ENCODE results near the gene VAMP4.

VAMP4 gene

DNA sequence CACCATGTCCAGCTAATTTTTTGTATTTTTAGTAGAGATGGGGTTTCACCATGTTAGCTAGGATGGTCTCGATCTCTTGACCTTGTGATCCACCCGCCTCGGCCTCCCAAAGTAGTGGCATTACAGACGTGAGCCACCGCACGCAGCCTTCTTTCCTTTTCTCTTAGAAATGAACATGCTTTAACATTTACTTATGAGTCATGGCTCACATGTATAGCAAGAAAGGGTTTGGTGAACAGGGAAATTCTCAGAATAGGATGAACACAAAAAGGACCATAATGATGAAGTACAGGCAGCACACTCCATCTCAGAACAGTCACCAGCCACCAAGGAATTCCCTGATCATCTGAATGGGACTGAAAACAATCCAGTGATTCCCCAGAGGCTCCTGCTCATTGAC lies 9.4 kb upstream of the VAMP4 start:
- Histone ChIP-seq H3K4me3 (ENCODE audit: low read depth, low read length) (no peak overlapping the region), H3K9me3 (ENCODE audit: control insufficient read depth, insufficient read depth, low read length) (no peaks in the 10 kb centered on the region), H3K9ac (ENCODE audit: low read depth, low read length) (no peak overlapping the region), H3K27ac (ENCODE audit: low read depth, low read length) (no peak overlapping the region), H3K27me3 (ENCODE audit: control insufficient read depth, insufficient read depth, low read length) (no peaks in the 10 kb centered on the region), H3K4me1 (ENCODE audit: control insufficient read depth, insufficient read depth, low read length) (peaks cover 16% of the 10 kb centered on the region), H3K36me3 (ENCODE audit: control insufficient read depth, insufficient read depth, low read length) (no peaks in the 10 kb centered on the region)

DNA sequence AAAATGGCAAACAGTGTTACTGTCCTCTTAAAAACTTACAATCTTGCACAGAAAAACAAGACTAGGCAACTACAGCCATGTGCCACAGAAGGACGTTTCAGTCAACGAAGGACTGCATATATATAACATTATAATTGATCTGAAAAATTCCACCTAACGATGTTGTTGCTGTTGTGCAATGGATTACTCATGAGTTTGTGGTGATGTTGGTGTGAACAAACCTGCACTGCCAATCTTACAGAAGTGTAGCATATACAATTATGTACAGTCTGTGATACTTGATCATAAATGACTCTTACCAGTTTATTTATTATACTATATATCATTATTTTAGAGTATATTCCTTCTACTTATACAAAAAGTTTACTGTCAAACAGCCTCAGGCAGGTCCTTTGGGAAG lies 6.8 kb upstream of the VAMP4 start:
- H3K9ac ChIP-seq (ENCODE audit: low read depth, low read length): no peak overlapping the region
- H3K4me3 ChIP-seq (ENCODE audit: low read depth, low read length): no peak overlapping the region
- no peaks in the 10 kb centered on the region for H3K27me3 ChIP-seq (ENCODE audit: control insufficient read depth, insufficient read depth, low read length)
- H3K4me1 ChIP-seq (ENCODE audit: control insufficient read depth, insufficient read depth, low read length): peaks cover 6% of the 10 kb centered on the region
- H3K9me3 ChIP-seq (ENCODE audit: control insufficient read depth, insufficient read depth, low read length): no peaks in the 10 kb centered on the region
- H3K36me3 ChIP-seq (ENCODE audit: control insufficient read depth, insufficient read depth, low read length): no peaks in the 10 kb centered on the region
- no peak overlapping the region for H3K27ac ChIP-seq (ENCODE audit: low read depth, low read length)

DNA sequence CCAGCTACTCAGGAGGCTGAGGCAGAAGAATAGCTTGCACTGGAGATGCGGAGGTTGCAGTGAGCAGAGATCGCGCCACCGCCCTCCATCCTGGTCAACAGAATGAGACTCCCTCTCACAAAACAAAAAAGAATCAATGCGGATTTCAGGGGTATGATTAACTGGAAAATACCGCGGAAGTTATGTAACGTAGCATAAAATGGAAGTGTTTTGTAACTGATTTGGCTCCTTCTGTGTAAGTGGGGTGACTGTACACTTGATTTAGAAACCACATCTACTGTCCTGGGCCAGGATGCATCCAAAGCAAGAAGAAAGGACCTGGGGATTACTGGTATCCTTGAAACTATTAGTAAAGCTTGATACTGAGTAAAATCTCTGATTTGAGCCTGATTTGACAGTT lies 3.1 kb upstream of the VAMP4 start:
- Histone ChIP-seq H3K9ac (ENCODE audit: low read depth, low read length) (no peak overlapping the region), H3K36me3 (ENCODE audit: control insufficient read depth, insufficient read depth, low read length) (no peaks in the 10 kb centered on the region), H3K4me1 (ENCODE audit: control insufficient read depth, insufficient read depth, low read length) (peaks cover 17% of the 10 kb centered on the region)

DNA sequence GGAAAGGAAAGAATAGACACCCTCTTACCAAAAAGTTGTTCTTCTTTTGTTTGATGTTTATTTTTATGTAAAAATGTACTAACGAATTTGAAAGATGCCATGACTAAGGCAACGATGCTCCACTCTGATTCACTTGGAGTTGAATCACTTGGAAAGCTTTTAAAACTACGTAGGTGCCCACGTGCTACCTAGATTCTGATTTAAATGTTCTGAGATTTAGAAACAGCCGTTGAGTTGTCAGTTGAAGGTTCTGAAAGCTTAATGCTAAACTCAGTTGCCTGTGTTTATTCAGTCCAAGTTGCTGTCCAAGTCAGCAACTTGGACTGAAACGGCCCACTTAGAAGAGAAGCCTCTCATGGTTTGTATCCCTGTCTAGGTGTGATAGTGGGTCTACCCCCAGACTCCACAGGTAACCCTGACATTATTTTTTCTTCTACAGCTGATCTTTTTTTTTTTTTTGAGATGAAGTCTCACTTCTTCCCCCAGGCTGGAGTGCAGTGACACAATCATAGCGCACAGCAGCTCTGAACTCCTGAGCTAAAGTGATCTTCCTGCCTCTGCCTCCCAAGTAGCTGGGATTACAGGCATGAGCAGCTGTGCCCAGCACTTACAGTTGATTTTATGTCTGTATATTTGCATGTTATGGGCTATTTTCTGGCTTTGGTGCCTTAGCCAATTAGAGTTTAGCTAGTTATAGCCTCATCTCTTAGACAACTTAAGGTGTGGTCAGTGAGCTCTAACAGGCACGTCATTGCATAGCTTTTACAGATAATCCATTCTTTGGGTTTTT lies 1.4 kb upstream of the VAMP4 start:
- Histone ChIP-seq H3K27ac (ENCODE audit: low read depth, low read length) (peak overlapping the region; percentile 40), H3K4me1 (ENCODE audit: control insufficient read depth, insufficient read depth, low read length) (peaks cover 25% of the 10 kb centered on the region)

More for the DNA sequence above, 3.1 kb upstream of the VAMP4 start:
- H3K9me3 ChIP-seq (ENCODE audit: control insufficient read depth, insufficient read depth, low read length): no peaks in the 10 kb centered on the region
- H3K27me3 ChIP-seq (ENCODE audit: control insufficient read depth, insufficient read depth, low read length): no peaks in the 10 kb centered on the region
- H3K4me3 ChIP-seq (ENCODE audit: low read depth, low read length): no peak overlapping the region
- H3K27ac ChIP-seq (ENCODE audit: low read depth, low read length): no peak overlapping the region

DNA sequence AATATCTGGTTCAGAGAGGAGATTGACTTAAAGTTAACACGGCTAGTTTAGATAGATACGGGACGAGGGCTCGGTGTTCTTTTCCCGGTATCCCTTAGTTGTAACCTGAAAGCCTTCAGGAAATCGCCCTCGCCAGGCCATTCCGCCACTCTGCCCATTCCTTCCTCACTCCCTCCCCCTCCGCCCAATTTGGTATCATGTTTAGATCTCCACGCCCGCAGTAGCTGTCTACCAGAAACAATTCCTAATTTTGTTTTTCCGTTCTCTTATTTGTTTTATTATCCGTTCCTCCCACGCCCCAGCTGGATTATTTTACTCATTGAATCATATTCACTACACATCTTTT lies 685 bp upstream of the VAMP4 start:
- Histone ChIP-seq H3K9ac (ENCODE audit: low read depth, low read length) (peak overlapping the region; percentile 80), H3K27ac (ENCODE audit: low read depth, low read length) (peak overlapping the region; percentile 91), H3K4me1 (ENCODE audit: control insufficient read depth, insufficient read depth, low read length) (peaks cover 25% of the 10 kb centered on the region)

More for the DNA sequence above, 1.4 kb upstream of the VAMP4 start:
- Histone ChIP-seq H3K4me3 (ENCODE audit: low read depth, low read length) (peak overlapping the region; percentile 100), H3K27me3 (ENCODE audit: control insufficient read depth, insufficient read depth, low read length) (no peaks in the 10 kb centered on the region), H3K9me3 (ENCODE audit: control insufficient read depth, insufficient read depth, low read length) (no peaks in the 10 kb centered on the region), H3K9ac (ENCODE audit: low read depth, low read length) (no peak overlapping the region), H3K36me3 (ENCODE audit: control insufficient read depth, insufficient read depth, low read length) (no peaks in the 10 kb centered on the region)

DNA sequence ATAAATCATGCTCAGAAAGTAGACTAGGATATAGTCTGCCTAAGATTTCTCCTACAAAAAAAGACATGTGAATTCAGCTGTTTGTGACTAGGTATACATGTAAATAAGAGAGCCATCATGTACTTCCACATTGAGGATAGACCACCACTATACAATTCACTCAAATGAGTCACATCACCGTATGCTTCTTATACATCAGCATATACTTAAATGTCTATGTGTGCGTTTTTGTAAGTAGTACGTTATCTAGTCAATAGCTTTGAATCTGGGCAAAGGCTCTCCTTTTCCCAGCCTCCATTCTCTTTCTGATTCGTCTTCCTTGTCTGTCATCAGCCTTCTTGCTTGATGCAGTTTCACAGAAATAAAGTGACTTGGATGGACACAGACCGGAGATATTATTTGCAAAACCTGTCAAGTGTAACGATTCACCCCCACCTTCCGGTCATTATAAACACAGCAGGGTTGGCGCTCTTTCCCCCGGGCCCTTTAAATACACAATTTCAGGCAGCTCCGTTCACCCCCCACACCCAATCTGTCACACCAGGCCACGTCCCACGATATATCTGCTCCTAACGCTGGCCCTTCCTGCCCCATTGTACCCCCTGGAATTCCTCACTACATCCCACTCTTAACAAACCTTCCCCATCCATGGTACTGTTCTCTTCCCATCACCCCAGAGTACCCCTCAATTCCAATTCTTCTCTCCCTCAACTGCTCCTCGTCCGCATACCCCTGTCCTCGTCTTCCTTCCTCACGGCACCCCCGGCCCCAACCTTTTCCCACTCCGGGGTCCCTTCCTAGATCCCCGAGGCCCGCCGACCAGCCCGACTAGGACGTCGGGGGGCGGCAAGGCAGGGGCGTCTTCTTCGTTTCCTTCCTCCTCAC lies 636 bp downstream of the VAMP4 start:
- peak overlapping the region; percentile 100 for H3K4me3 ChIP-seq (ENCODE audit: low read depth, low read length)
- H3K36me3 ChIP-seq (ENCODE audit: control insufficient read depth, insufficient read depth, low read length): 0 out of 2 replicates have a peak, but pooled peaks cover 9% of the 10 kb centered on the region
- no peaks in the 10 kb centered on the region for H3K9me3 ChIP-seq (ENCODE audit: control insufficient read depth, insufficient read depth, low read length)
- peak overlapping the region; percentile 58 for H3K9ac ChIP-seq (ENCODE audit: low read depth, low read length)
- H3K27me3 ChIP-seq (ENCODE audit: control insufficient read depth, insufficient read depth, low read length): no peaks in the 10 kb centered on the region
- H3K27ac ChIP-seq (ENCODE audit: low read depth, low read length): peak overlapping the region; percentile 91
- H3K4me1 ChIP-seq (ENCODE audit: control insufficient read depth, insufficient read depth, low read length): peaks cover 25% of the 10 kb centered on the region

More for the DNA sequence above, 685 bp upstream of the VAMP4 start:
- Histone ChIP-seq H3K9me3 (ENCODE audit: control insufficient read depth, insufficient read depth, low read length) (no peaks in the 10 kb centered on the region), H3K4me3 (ENCODE audit: low read depth, low read length) (peak overlapping the region; percentile 100), H3K36me3 (ENCODE audit: control insufficient read depth, insufficient read depth, low read length) (no peaks in the 10 kb centered on the region), H3K27me3 (ENCODE audit: control insufficient read depth, insufficient read depth, low read length) (no peaks in the 10 kb centered on the region)

DNA sequence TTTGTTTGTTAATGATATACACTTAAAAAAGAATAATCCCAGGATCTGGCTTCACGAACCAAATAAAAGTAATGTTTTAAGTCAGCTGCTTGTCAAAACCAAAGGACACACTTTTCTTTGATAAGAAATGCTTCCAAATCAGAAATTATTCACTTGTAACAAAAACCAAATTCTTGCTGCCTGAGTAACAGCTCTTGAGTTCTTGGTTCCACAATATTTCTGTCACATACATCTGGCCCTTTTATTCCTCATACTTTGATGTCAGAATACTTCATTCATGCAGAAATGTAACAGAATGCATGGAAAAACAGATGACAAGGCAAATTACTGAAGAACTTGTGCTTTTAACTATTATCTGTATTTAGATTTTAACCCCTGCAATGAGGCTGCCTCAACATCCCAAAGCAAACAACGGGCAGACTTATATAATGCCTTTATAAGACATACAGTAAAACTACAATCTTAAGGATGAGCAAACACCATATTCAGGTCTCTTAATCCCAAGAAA lies 1.5 kb downstream of the VAMP4 start:
- H3K4me3 ChIP-seq (ENCODE audit: low read depth, low read length): peak overlapping the region; percentile 100
- H3K9ac ChIP-seq (ENCODE audit: low read depth, low read length): no peak overlapping the region
- H3K27ac ChIP-seq (ENCODE audit: low read depth, low read length): no peak overlapping the region
- H3K4me1 ChIP-seq (ENCODE audit: control insufficient read depth, insufficient read depth, low read length): peaks cover 25% of the 10 kb centered on the region
- 0 out of 2 replicates have a peak, but pooled peaks cover 9% of the 10 kb centered on the region for H3K36me3 ChIP-seq (ENCODE audit: control insufficient read depth, insufficient read depth, low read length)
- no peaks in the 10 kb centered on the region for H3K9me3 ChIP-seq (ENCODE audit: control insufficient read depth, insufficient read depth, low read length)
- no peaks in the 10 kb centered on the region for H3K27me3 ChIP-seq (ENCODE audit: control insufficient read depth, insufficient read depth, low read length)

DNA sequence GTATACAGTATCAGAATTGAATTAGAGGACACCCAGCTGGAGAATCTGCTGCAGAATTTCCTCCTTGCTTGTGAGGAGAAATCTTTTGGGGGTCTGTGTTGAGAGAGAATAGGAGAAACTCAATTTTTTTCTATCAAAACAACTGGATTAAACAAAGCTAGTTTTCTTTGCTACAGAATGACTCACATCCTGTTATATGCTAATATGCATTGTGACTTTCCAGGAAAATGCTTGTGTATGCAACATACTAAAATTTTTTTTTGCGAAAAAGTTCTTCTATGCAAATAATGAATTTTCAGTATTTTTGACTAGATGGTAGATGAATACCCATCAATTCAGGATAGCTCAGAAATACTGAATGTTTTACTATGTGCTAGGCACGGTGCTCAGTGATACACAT lies 2.2 kb downstream of the VAMP4 start:
- no peaks in the 10 kb centered on the region for H3K9me3 ChIP-seq (ENCODE audit: control insufficient read depth, insufficient read depth, low read length)
- H3K4me3 ChIP-seq (ENCODE audit: low read depth, low read length): no peak overlapping the region
- no peak overlapping the region for H3K9ac ChIP-seq (ENCODE audit: low read depth, low read length)
- H3K27ac ChIP-seq (ENCODE audit: low read depth, low read length): no peak overlapping the region
- H3K27me3 ChIP-seq (ENCODE audit: control insufficient read depth, insufficient read depth, low read length): no peaks in the 10 kb centered on the region
- peaks cover 25% of the 10 kb centered on the region for H3K4me1 ChIP-seq (ENCODE audit: control insufficient read depth, insufficient read depth, low read length)
- H3K36me3 ChIP-seq (ENCODE audit: control insufficient read depth, insufficient read depth, low read length): 0 out of 2 replicates have a peak, but pooled peaks cover 9% of the 10 kb centered on the region

DNA sequence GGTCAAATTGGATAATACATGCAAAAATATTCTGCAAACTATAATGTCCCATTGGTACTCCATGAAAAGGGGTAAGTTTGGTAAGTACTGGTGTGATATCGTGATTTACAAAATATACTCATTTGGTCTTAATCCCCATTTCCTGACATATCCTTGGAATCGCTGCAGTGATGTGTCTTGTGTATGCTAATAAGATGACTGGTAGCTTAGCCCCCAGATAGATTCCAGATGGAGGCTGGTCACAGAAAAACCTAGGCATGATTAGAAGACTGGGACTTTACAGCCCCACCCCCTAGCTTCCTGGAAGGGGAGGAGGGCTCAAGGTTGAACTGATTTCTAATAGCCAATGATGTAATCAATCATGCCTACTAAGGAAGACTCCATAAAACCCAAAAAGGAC lies 3.0 kb downstream of the VAMP4 start:
- H3K27me3 ChIP-seq (ENCODE audit: control insufficient read depth, insufficient read depth, low read length): no peaks in the 10 kb centered on the region
- no peak overlapping the region for H3K4me3 ChIP-seq (ENCODE audit: low read depth, low read length)
- H3K27ac ChIP-seq (ENCODE audit: low read depth, low read length): no peak overlapping the region
- H3K4me1 ChIP-seq (ENCODE audit: control insufficient read depth, insufficient read depth, low read length): peaks cover 25% of the 10 kb centered on the region
- H3K9me3 ChIP-seq (ENCODE audit: control insufficient read depth, insufficient read depth, low read length): no peaks in the 10 kb centered on the region
- no peak overlapping the region for H3K9ac ChIP-seq (ENCODE audit: low read depth, low read length)
- 0 out of 2 replicates have a peak, but pooled peaks cover 9% of the 10 kb centered on the region for H3K36me3 ChIP-seq (ENCODE audit: control insufficient read depth, insufficient read depth, low read length)

DNA sequence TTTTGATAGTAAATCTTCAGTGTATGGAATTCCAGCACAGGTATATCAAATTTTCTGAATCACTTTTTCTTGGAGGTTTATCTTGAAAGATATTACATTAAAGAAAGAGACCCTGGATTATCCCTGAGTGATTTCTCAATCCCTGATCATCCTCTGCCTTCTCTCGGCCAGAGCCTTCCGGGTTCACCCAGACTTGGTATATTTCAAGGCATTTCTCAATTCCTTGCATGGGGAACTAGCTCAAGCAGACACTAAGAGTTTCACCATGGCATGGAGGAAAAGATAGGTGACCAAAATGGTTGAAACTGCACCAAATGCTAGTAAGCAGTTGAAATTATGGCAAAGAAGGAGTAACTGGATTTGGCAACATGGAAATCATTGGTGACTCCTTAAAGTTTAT lies 5.7 kb downstream of the VAMP4 start:
- Histone ChIP-seq H3K4me3 (ENCODE audit: low read depth, low read length) (no peak overlapping the region), H3K36me3 (ENCODE audit: control insufficient read depth, insufficient read depth, low read length) (0 out of 2 replicates have a peak, but pooled peaks cover 9% of the 10 kb centered on the region), H3K9me3 (ENCODE audit: control insufficient read depth, insufficient read depth, low read length) (no peaks in the 10 kb centered on the region), H3K4me1 (ENCODE audit: control insufficient read depth, insufficient read depth, low read length) (peaks cover 14% of the 10 kb centered on the region), H3K9ac (ENCODE audit: low read depth, low read length) (no peak overlapping the region), H3K27ac (ENCODE audit: low read depth, low read length) (no peak overlapping the region), H3K27me3 (ENCODE audit: control insufficient read depth, insufficient read depth, low read length) (no peaks in the 10 kb centered on the region)

DNA sequence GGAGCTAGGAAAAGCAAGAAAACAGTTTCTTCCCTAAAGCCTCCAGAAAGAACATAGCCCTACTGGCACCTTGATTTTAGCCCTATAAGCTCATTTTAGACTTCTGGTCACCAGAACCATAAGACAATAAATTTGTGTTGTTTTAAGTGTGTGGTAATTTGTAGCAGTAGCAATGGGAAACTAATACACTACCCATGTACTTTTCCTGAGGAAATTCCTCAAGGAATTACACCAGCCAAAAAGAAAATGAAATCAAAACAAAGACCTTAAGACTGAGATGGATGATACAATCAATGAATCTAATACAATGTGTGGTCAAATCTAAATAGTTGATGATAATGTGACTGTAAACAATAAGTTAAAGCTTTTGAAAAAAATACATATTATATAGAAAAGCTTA lies 11.8 kb downstream of the VAMP4 start:
- H3K27ac ChIP-seq (ENCODE audit: low read depth, low read length): no peak overlapping the region
- H3K9ac ChIP-seq (ENCODE audit: low read depth, low read length): no peak overlapping the region
- H3K4me3 ChIP-seq (ENCODE audit: low read depth, low read length): no peak overlapping the region
- no peaks in the 10 kb centered on the region for H3K9me3 ChIP-seq (ENCODE audit: control insufficient read depth, insufficient read depth, low read length)
- no peaks in the 10 kb centered on the region for H3K4me1 ChIP-seq (ENCODE audit: control insufficient read depth, insufficient read depth, low read length)
- peaks cover 8% of the 10 kb centered on the region; the same call in 1 of the 2 replicates for H3K36me3 ChIP-seq (ENCODE audit: control insufficient read depth, insufficient read depth, low read length)
- no peaks in the 10 kb centered on the region for H3K27me3 ChIP-seq (ENCODE audit: control insufficient read depth, insufficient read depth, low read length)

Data from HUES48 (cell line).